OCI-LY3 (cell line): ENCODE results near the gene APLF.

Experiments used
- H2AFZ ChIP-seq: fragments of 200-600, 300-600 bp; shearing (Covaris generic); 2 replicates; pipeline ENCODE4 v1.6.0; 2014; ENCODE audit warnings: antibody characterized with exemption, low read depth, low read length
- H3K27ac ChIP-seq: fragments of 200-600, 300-600 bp; sonication (generic); 2 replicates; pipeline ENCODE4 v1.5.1; 2014; ENCODE audit warnings: mild to moderate bottlenecking, low read length, moderate library complexity, mixed read lengths
- H3K27me3 ChIP-seq: fragments of 200-600, 300-600 bp; sonication (generic); 2 replicates; pipeline ENCODE4 v1.6.1; 2014; ENCODE audit warnings: low read depth, low read length, mixed read lengths
- H3K36me3 ChIP-seq: fragments of 200-600, 300-600 bp; sonication (generic); replicated peaks from 2 replicates; pipeline ENCODE3; 2014; ENCODE audit warnings: low read depth, low read length, mixed read lengths
- H3K4me1 ChIP-seq: fragments of 300-600, 200-600 bp; sonication (generic); 2 replicates; pipeline ENCODE4 v1.6.1; 2014; ENCODE audit warnings: low read length, mixed read lengths
- H3K4me2 ChIP-seq: fragments of 200-600, 300-600 bp; sonication (generic); 2 replicates; pipeline ENCODE4 v1.6.1; 2014; ENCODE audit warnings: low read length, mixed read lengths
- H3K4me3 ChIP-seq: fragments of 300-600, 200-600 bp; sonication (generic); 2 replicates; pipeline ENCODE4 v1.5.1; 2014; ENCODE audit warnings: antibody characterized with exemption, mild to moderate bottlenecking, low read length, moderate library complexity
- H3K79me2 ChIP-seq: fragments of 300-600, 200-600 bp; shearing (Covaris generic); 2 replicates; pipeline ENCODE4 v1.6.1; 2014; ENCODE audit warnings: mild to moderate bottlenecking, low read length, mixed read lengths
- H3K9ac ChIP-seq: fragments of 300-600, 200-600 bp; shearing (Covaris generic); 2 replicates; pipeline ENCODE4 v1.6.0; 2014; ENCODE audit warnings: mild to moderate bottlenecking, low read length, moderate library complexity
- H3K9me3 ChIP-seq: fragments of 200-600, 300-600 bp; shearing (Covaris generic); 2 replicates; pipeline ENCODE4 v1.6.1; 2014; ENCODE audit warnings: low read length, mixed read lengths; ENCODE audit not compliant: insufficient read depth
- H4K20me1 ChIP-seq: fragments of 200-600, 300-600 bp; sonication (generic); 2 replicates; pipeline ENCODE4 v1.6.1; 2016; ENCODE audit warnings: low read length, mixed read lengths; ENCODE audit not compliant: insufficient read depth
- EZH2phosphoT487 ChIP-seq: fragments of 200-600 bp; shearing (Covaris generic); IDR thresholded peaks from 2 replicates; pipeline ENCODE4 v1.6.1; 2018; ENCODE audit warnings: antibody characterized with exemption, mixed run types, low read depth
- TF ChIP-seq, protein P1 (sequence below): fragments of 200-600, 300-600 bp; sonication (generic); IDR thresholded peaks from 2 replicates; pipeline ENCODE4 v1.5.1; 2014; ENCODE audit warnings: antibody characterized with exemption, low read length, low read depth

Gene APLF

DNA sequence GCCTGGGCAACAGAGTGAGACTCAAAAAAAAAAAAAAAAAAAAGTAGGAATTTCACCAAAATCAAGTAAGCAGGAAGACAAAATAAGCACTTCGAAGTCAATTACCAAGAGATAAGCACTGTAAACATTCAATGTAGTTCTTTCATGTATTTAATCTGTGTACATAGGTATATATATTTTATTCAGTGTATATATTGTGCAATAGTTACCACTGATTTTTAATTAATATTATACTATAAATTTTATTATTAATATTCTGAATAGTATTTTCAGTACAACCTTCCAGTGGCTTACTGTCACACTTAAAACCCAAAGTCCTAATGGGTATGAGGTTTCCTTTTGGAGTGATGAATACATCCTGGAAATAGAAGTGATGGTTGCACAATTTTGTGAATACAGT is 9.1 kb downstream of the APLF start:
- H3K4me1 ChIP-seq: no peaks in the 10 kb centered on the region
- H3K4me3 ChIP-seq: no peak overlapping the region
- peaks cover 6% of the 10 kb centered on the region for H3K36me3 ChIP-seq

DNA sequence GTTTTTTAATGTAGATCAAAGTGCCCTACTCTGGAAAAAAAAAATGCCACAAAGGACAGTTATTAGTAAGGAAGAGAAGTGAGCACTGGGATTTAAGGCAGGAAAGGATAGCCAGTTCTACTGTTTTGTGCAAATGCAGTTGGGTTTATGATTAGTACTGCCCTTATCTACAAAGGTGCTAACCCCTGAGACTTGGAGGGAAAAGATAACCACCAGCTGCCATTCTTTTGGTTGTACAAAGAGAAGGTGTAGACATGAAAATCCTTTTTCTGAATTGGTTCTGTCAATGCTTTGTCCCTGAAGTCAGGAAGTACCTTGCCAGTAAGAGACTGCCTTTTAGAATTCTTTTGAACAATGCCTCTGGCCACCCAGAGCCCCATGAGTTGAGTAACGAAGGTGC is 11.3 kb downstream of the APLF start:
- Histone ChIP-seq H3K9ac (no peak overlapping the region), H3K79me2 (peaks cover 30% of the 10 kb centered on the region)
- TF ChIP-seq, protein P1, sequence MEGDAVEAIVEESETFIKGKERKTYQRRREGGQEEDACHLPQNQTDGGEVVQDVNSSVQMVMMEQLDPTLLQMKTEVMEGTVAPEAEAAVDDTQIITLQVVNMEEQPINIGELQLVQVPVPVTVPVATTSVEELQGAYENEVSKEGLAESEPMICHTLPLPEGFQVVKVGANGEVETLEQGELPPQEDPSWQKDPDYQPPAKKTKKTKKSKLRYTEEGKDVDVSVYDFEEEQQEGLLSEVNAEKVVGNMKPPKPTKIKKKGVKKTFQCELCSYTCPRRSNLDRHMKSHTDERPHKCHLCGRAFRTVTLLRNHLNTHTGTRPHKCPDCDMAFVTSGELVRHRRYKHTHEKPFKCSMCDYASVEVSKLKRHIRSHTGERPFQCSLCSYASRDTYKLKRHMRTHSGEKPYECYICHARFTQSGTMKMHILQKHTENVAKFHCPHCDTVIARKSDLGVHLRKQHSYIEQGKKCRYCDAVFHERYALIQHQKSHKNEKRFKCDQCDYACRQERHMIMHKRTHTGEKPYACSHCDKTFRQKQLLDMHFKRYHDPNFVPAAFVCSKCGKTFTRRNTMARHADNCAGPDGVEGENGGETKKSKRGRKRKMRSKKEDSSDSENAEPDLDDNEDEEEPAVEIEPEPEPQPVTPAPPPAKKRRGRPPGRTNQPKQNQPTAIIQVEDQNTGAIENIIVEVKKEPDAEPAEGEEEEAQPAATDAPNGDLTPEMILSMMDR: no peak
- no peak for TF ChIP-seq EZH2phosphoT487

More for the DNA sequence above, 9.1 kb downstream of the APLF start:
- Histone ChIP-seq H4K20me1 (no peaks in the 10 kb centered on the region), H3K9me3 (no peaks in the 10 kb centered on the region), H2AFZ (no peak overlapping the region), H3K79me2 (peaks cover 24% of the 10 kb centered on the region), H3K27me3 (no peaks in the 10 kb centered on the region), H3K9ac (no peak overlapping the region), H3K4me2 (no peak overlapping the region), H3K27ac (no peak overlapping the region)
- TF ChIP-seq, protein P1: no peak
- TF ChIP-seq EZH2phosphoT487: no peak

DNA sequence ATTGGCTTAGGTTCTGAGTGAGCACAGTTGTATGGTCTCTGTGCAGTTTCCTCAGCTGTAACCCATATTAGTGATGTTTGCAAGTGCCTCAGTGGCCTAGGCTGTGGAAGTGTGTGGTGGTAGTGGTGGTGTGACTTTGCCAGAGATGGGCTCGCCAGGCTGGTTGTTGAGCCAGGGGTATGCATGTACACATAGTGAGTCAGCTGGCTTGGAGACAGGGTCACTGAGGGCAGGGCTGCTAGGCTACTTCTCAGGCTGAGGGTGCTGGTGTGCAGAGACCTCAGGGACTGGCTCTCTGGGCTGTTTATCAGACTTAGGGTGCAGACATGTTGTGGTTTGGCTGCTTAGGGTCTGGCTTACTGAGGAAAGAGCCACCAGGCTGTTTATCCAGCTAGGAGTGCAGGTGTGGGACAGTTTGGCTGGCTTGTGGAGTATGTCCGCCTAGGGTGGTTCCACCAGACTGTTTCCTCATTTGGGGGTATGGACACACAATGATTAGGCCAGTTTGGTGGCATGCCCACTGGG is 15.0 kb downstream of the APLF start:
- peaks cover 18% of the 10 kb centered on the region for H3K79me2 ChIP-seq
- H3K27me3 ChIP-seq: no peaks in the 10 kb centered on the region
- H3K4me3 ChIP-seq: no peak overlapping the region
- H4K20me1 ChIP-seq: no peaks in the 10 kb centered on the region
- peaks cover 3% of the 10 kb centered on the region for H3K36me3 ChIP-seq
- H3K4me2 ChIP-seq: no peak overlapping the region
- no peak overlapping the region for H3K27ac ChIP-seq
- TF ChIP-seq EZH2phosphoT487: no peak
- TF ChIP-seq, protein P1: no peak
- no peak overlapping the region for H3K9ac ChIP-seq
- H2AFZ ChIP-seq: no peak overlapping the region
- no peaks in the 10 kb centered on the region for H3K9me3 ChIP-seq
- no peaks in the 10 kb centered on the region for H3K4me1 ChIP-seq

More for the DNA sequence above, 11.3 kb downstream of the APLF start:
- Histone ChIP-seq H4K20me1 (no peaks in the 10 kb centered on the region), H2AFZ (no peak overlapping the region), H3K4me3 (no peak overlapping the region), H3K4me1 (no peaks in the 10 kb centered on the region), H3K27me3 (no peaks in the 10 kb centered on the region), H3K4me2 (no peak overlapping the region), H3K36me3 (peaks cover 6% of the 10 kb centered on the region), H3K27ac (no peak overlapping the region), H3K9me3 (no peaks in the 10 kb centered on the region)

DNA sequence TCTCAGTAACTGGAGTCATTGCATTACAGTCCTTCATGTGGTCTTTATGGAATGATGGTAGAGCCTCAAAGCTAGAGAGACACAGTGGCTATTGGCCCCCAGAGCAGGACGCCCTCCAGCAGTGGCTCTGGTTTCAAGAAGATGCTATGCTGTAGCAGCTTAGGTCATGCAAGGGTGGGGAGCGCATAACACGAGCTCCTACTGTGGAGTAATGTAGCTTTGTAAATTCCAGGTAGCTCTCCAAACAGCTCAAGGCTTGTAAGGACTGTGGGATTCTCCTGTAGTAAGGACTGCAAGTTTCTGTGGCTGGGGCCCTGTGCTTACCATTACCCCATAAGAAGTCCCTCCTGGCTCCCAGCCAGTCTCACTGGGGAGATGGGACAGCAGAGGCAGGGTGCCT is 15.6 kb downstream of the APLF start:
- Histone ChIP-seq H3K4me3 (no peak overlapping the region), H3K27ac (no peak overlapping the region), H3K4me1 (peaks cover 2% of the 10 kb centered on the region), H4K20me1 (no peaks in the 10 kb centered on the region), H3K9ac (no peak overlapping the region), H2AFZ (no peak overlapping the region), H3K4me2 (no peak overlapping the region), H3K79me2 (peaks cover 18% of the 10 kb centered on the region), H3K36me3 (peaks cover under 1% of the 10 kb centered on the region), H3K27me3 (no peaks in the 10 kb centered on the region), H3K9me3 (no peaks in the 10 kb centered on the region)
- TF ChIP-seq, protein P1: no peak
- TF ChIP-seq EZH2phosphoT487: no peak
